ENCODE results near the gene CTXN1.

The CTXN1 gene

GRCh38 chr19:7968796-7969554 lies 43.0 kb upstream of the CTXN1 start:
- no peak overlapping the region for H3K4me3 ChIP-seq (ENCODE audit: low read length, poor library complexity, severe bottlenecking)
- TF ChIP-seq EZH2phosphoT487 (IDR thresholded peaks at IDR 0.05; ENCODE audit: borderline replicate concordance), result no peak
- TF ChIP-seq CTCF (conservative IDR thresholded peaks at IDR 0.05; ENCODE audit: low read length), result no peak
- H4K20me1 ChIP-seq (ENCODE audit: insufficient read depth, low read length, poor library complexity, severe bottlenecking), result peaks cover 20% of the 10 kb centered on the region
- H3K9me2 ChIP-seq (replicated peaks; ENCODE audit: low read depth, low read length), result no peaks in the 10 kb centered on the region
- H3F3A ChIP-seq (ENCODE audit: low read depth), result no peaks in the 10 kb centered on the region
- no peaks in the 10 kb centered on the region for H3K79me2 ChIP-seq (ENCODE audit: insufficient read depth, low read length)
- H3K4me1 ChIP-seq (ENCODE audit: insufficient read depth, low read length, poor library complexity, severe bottlenecking), result no peaks in the 10 kb centered on the region
- H3K36me3 ChIP-seq (ENCODE audit: insufficient read depth, low read length), result peaks cover 93% of the 10 kb centered on the region; the same call in 1 of the 2 replicates
- no peaks in the 10 kb centered on the region for H3K9me3 ChIP-seq (ENCODE audit: insufficient read depth, low read depth, low read length)
- no peak overlapping the region for H3K4me2 ChIP-seq (ENCODE audit: low read depth, low read length, poor library complexity, severe bottlenecking)
- no peaks in the 10 kb centered on the region for H3K27me3 ChIP-seq (ENCODE audit: insufficient read depth, low read length, poor library complexity, severe bottlenecking)
- H3K9ac ChIP-seq (ENCODE audit: low read depth, low read length, poor library complexity, severe bottlenecking), result no peak overlapping the region
- no peak overlapping the region for H2AFZ ChIP-seq (ENCODE audit: low read length)

GRCh38 chr19:7968008-7968795 lies 42.3 kb upstream of the CTXN1 start:
- Histone ChIP-seq H3K9me2 (replicated peaks; ENCODE audit: low read depth, low read length) (no peaks in the 10 kb centered on the region), H3K27me3 (ENCODE audit: insufficient read depth, low read length, poor library complexity, severe bottlenecking) (no peaks in the 10 kb centered on the region), H2AFZ (ENCODE audit: low read length) (no peak overlapping the region), H3K4me3 (ENCODE audit: low read length, poor library complexity, severe bottlenecking) (no peak overlapping the region), H3K4me1 (ENCODE audit: insufficient read depth, low read length, poor library complexity, severe bottlenecking) (no peaks in the 10 kb centered on the region), H3K9me3 (ENCODE audit: insufficient read depth, low read depth, low read length) (no peaks in the 10 kb centered on the region), H3K79me2 (ENCODE audit: insufficient read depth, low read length) (no peaks in the 10 kb centered on the region), H3K4me2 (ENCODE audit: low read depth, low read length, poor library complexity, severe bottlenecking) (no peak overlapping the region), H4K20me1 (ENCODE audit: insufficient read depth, low read length, poor library complexity, severe bottlenecking) (peaks cover 20% of the 10 kb centered on the region), H3F3A (ENCODE audit: low read depth) (no peaks in the 10 kb centered on the region), H3K36me3 (ENCODE audit: insufficient read depth, low read length) (peaks cover 93% of the 10 kb centered on the region; the same call in 1 of the 2 replicates), H3K9ac (ENCODE audit: low read depth, low read length, poor library complexity, severe bottlenecking) (no peak overlapping the region)
- TF ChIP-seq EZH2phosphoT487 (IDR thresholded peaks at IDR 0.05; ENCODE audit: borderline replicate concordance) (no peak), CTCF (conservative IDR thresholded peaks at IDR 0.05; ENCODE audit: low read length) (no peak)

- H3K27me3 ChIP-seq (ENCODE audit: insufficient read depth, low read length, poor library complexity, severe bottlenecking), result no peaks in the 10 kb centered on the region
- no peak overlapping the region for H3K4me2 ChIP-seq (ENCODE audit: low read depth, low read length, poor library complexity, severe bottlenecking)
- no peak overlapping the region for H3K4me3 ChIP-seq (ENCODE audit: low read length, poor library complexity, severe bottlenecking)
- H4K20me1 ChIP-seq (ENCODE audit: insufficient read depth, low read length, poor library complexity, severe bottlenecking), result peaks cover 18% of the 10 kb centered on the region
- no peak overlapping the region for H2AFZ ChIP-seq (ENCODE audit: low read length)
- H3K9me3 ChIP-seq (ENCODE audit: insufficient read depth, low read depth, low read length), result no peaks in the 10 kb centered on the region
- no peaks in the 10 kb centered on the region for H3F3A ChIP-seq (ENCODE audit: low read depth)
- peaks cover 95% of the 10 kb centered on the region; the same call in 1 of the 2 replicates for H3K36me3 ChIP-seq (ENCODE audit: insufficient read depth, low read length)
- TF ChIP-seq CTCF (conservative IDR thresholded peaks at IDR 0.05; ENCODE audit: low read length), result no peak
- no peak for TF ChIP-seq EZH2phosphoT487 (IDR thresholded peaks at IDR 0.05; ENCODE audit: borderline replicate concordance)
- H3K79me2 ChIP-seq (ENCODE audit: insufficient read depth, low read length), result no peaks in the 10 kb centered on the region
- H3K4me1 ChIP-seq (ENCODE audit: insufficient read depth, low read length, poor library complexity, severe bottlenecking), result no peaks in the 10 kb centered on the region
- H3K9ac ChIP-seq (ENCODE audit: low read depth, low read length, poor library complexity, severe bottlenecking), result no peak overlapping the region
- H3K9me2 ChIP-seq (replicated peaks; ENCODE audit: low read depth, low read length), result no peaks in the 10 kb centered on the region
Measured at GRCh38 chr19:7965921-7966665, 40.2 kb upstream of the CTXN1 start.

Measured in Loucy (cell line).